GM10847 (cell line): ENCODE measurements around the gene NPPA.

Source experiments
- POLR2A ChIP-seq: IDR thresholded peaks from 2 replicates; pipeline ENCODE4 v1.6.1; 2011; ENCODE audit not compliant: insufficient read length; ENCODE audit errors: extremely low read depth

The NPPA gene

GRCh38 chr1:11847667-11848372, at the start of gene NPPA:
TSS of gene NPPA (minus strand) at chr1:11847783. CDS start at chr1:11847684, 99 bp downstream.
- no peak for TF ChIP-seq POLR2A

GRCh38 chr1:11893907-11894251, 46.3 kb upstream of the NPPA start:
- TF ChIP-seq POLR2A: no peak

- TF ChIP-seq POLR2A: no peak
Measured at GRCh38 chr1:11891433-11892186, 44.0 kb upstream of the NPPA start.

- TF ChIP-seq POLR2A: no peak
Measured at GRCh38 chr1:11888877-11889208, 41.3 kb upstream of the NPPA start.

GRCh38 chr1:11888206-11888876, 40.8 kb upstream of the NPPA start:
- no peak for TF ChIP-seq POLR2A

- TF ChIP-seq POLR2A: no peak
Measured at GRCh38 chr1:11887666-11888007, 40.1 kb upstream of the NPPA start.

- TF ChIP-seq POLR2A: no peak
Measured at GRCh38 chr1:11886986-11887665, 39.5 kb upstream of the NPPA start.

- TF ChIP-seq POLR2A: no peak
Measured at GRCh38 chr1:11885916-11886315, 38.3 kb upstream of the NPPA start.

GRCh38 chr1:11882814-11883538, 35.4 kb upstream of the NPPA start:
- no peak for TF ChIP-seq POLR2A

- no peak for TF ChIP-seq POLR2A
Measured at GRCh38 chr1:11881749-11882441, 34.3 kb upstream of the NPPA start.

- TF ChIP-seq POLR2A: no peak
Measured at GRCh38 chr1:11880911-11881748, 33.5 kb upstream of the NPPA start.

GRCh38 chr1:11880181-11880575, 32.6 kb upstream of the NPPA start:
- TF ChIP-seq POLR2A: no peak

GRCh38 chr1:11879311-11880180, 32.0 kb upstream of the NPPA start:
- TF ChIP-seq POLR2A: no peak
